Central memory CD4-positive, alpha-beta T cell (primary cell): Measurements from ENCODE around the gene ISLR2.

Experiments used
- DNase-seq: peaks from one replicate; pipeline ENCODE4 v3.0.0; 2022

The ISLR2 gene

DNA sequence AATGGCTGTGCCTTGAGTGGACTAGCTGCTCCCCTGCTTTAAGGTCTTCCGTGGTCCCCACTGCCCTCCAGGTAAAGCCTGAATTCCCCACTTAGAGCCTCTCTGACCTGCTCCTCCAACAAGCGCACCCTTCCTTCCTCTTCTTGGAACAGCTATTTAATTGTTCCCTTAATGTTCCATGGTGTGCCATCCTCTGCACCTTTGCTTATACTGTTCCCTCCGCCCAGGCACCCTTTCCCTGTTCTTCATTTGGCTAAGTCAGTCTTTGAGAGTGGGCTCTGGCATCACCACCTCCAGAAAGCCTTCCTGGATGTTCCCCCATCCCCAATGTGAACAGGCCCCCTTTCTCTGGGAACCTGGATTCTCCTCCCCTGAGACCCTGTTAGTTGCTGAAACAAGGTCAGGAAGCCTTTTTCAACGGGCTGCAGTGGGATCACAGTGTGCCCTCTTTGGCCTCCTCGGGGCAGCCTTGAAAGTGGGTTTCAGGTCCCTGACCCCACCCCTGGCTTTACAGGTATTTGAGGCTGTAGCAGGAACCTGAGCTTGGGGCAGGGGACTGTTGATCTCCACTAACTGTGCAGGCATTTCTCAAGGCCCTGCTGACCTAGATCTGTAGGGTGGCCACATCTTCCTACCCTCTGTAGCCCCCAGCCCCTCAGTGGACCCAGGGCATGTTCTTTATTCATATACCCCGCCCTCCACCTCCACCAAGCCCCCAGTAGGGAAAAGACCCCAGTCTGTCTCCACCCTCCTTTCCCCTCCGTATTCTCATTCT, 48.1 kb downstream of the ISLR2 start:
- no peak for DNase-seq

DNA sequence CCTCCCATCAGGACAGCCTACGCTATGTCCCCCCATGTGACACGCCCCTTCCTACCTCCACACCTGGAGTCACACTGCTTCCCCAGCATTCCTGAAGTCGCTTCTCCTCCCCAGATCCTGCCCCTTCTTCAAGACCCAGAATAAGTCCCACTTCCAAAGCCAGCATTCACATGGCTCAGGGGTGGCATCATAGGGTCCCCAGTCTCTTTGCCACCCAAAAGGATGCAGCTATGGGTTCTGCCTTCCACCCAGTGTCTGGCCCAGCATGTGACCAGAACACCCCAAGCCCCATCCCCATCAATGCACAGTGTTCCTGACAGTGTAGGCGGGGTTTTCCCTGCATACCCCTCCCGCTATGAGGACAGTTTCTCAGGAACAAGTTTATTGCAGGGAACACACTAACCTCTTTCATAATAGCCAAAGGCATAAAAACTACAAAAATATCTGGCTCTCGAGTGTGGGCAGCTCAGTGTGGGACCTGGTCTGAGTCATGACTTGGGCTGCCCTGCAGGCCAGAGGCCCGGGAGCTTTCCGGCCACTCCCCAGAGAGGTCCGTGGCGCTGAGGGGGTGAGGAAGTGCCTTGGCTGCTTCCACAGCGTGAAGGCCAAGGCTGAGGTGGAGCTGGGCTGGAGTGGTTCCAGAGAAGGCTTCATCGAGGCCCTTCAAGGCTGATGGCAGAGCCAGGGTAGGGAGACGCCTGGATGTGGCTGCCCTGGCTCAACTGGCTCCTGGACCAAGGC, 48.9 kb downstream of the ISLR2 start:
- no peak for DNase-seq

DNA sequence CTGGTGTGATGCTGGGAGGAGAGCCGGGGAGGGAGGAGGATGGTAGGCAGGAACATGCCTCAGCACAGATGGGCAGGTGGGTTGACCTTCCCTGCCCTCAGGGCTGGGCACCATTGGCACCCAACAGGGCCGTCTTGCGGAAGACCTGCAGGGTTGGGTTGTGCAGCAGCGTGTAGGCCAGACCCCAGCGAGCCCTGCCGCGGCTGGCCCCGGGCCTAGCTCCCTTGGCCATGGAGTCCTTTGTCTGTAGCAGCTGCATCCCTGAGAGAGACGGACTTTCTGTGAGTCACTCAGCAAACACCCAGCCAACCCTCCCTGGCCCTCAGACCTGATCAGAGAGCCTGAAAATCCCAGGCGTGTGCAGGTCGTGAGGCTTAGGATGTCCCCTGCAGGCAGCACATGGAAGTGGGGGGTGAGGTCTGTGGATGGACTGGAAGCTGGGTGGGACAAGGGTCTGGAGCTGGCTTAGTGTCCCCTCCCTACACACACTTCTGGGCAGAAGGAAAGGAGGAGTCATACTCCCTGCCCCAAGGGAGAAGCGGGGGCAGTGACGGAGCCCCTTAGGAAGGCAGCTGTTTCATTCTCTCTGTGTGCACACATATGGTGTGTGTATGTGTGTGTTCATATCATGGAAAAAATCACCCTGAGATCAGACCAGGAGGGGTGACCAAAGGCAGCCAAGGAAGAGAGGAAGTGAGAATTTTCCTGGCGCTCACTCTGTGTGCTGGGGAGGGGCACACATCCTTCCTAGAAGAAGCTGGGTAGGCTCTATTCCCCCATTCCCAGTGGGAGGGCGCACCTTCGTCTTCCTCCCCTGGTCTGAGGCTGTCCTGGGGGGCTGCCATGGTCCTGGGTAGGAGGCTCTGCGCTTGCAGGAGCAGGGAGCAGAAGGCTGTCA, 49.8 kb downstream of the ISLR2 start:
- DNase-seq = no peak

DNA sequence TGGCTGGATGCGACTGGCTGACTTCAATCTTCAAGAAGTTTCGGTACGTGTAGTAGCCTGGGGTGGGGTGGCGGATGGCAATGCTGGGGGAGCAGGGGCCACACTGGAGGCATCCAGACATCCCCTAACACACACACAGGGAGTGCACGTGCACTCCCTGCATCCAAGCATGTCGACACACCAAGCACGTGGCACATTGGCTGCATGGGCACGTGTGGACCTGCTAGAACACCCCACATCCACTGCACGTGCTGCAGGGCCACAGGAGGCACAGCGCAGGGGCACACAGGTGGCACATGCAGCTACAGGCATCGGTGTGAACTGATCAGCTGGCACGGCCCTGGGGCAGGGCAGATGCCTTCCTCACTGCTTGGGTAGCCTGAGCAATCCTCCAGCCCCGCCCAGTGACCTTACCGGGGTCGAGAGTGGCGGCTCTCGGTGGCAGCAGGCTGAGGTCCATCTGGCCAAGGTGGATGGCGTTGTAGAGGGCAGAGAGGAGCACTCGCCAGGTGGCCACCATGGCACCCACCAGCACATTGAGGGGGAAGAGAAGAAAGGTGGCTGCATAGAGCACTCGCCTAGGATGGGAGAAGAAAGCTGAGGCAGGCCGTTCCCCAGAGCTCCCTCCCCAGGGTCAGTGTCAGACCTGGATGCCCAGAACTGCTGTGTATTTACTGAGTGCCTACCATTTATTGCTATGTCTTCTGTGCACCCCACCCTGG, 50.7 kb downstream of the ISLR2 start:
- no peak for DNase-seq

DNA sequence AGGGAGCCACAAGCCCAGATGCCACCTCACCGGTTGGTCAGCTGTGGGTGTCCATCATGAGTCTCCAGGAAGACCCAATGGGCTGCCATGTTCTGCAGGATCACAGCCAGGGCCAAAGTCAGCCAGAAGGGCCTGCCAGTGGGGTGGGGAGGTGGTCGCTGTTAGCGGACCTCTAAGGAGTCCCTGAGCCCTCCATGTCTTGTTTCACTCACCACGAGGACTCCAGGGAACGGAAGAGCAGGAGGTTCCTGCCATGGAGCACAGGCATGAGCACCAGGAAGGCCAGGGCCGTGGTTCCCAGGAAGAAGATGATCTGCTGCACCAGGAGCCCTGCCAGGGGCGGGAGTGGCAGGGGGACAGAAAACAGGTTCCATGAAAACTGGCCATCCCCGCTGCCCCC, 51.7 kb downstream of the ISLR2 start:
- DNase-seq = no peak

DNA sequence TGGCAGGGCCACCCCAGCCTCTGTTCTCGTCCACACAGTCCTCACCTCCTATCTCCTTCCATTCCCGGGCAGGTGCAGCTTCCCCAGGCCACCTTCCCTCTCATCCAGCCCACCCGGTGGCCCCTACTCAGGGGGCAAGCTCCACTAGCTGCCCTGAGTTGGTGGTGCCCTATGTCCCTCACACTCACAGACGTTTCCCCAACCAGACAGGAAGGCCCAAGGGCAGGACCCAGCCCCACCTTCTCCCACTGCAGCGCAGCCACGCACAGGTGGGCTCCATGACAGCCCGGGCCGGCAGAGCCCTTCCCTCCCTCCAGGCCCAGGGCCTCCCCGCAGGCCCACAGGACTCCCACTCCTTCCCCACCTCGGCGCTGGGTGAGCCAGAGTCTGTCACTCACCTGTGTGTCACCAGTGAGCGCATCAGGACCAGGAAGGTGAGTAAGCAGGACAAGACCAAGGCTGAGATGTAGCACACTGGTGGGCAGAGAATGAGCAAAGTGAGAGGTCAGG, 54.3 kb downstream of the ISLR2 start:
- no peak for DNase-seq

DNA sequence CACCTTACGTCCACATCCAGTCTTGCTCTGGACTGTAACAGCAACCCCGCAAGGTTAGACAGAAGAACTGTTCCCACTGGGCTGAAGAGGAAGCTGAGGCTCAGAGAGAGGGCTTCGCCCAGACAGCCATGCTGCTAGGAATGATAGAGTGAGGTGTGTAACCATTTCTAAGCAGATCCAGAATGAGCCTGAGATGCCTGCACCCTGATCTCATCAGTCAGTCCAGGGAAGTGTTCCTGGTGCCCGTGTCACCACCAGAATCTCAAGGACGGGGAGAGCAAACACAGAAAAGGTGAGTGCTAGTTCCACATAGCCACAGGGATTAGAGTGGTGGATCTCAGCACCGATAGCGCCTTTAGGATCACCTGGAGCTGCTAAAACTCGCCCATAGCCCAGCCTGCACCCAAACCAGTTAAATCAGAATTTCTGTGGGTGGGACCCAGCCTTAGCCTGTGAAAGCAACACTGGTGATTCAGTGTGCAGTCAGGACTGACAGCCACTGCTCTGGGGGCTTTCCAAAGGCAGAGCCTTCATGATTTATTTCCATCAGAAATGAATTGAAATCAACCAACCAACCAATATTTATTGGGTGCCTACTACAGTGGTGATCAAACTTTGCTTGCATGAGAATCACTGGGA, 55.4 kb downstream of the ISLR2 start:
- no peak for DNase-seq
